H9 (cell line): Measurements from ENCODE around the gene USE1. TPM values are rescaled to one million over a fixed set of nuclear protein-coding genes. Genes with fewer than 3 reads are reported as not detected.

Experiments used
- DNase-seq: peaks from one replicate; pipeline ENCODE4 v3.0.0-alpha.2; 2017
- H2AFZ ChIP-seq: one replicate; pipeline ENCODE4 v1.6.1; 2013; ENCODE audit warnings: mild to moderate bottlenecking, low read length, control low read depth, moderate library complexity
- H2AK5ac ChIP-seq: 2 replicates; pipeline ENCODE4 v1.6.1; 2013; ENCODE audit warnings: low read length, control low read depth, mixed read lengths; ENCODE audit not compliant: insufficient read length
- H2BK120ac ChIP-seq: one replicate; pipeline ENCODE4 v1.6.1; 2013; ENCODE audit warnings: low read depth, mild to moderate bottlenecking, low read length, control low read depth, inconsistent platforms; ENCODE audit not compliant: poor library complexity, severe bottlenecking
- H2BK12ac ChIP-seq: 2 replicates; pipeline ENCODE4 v1.6.1; 2013; ENCODE audit warnings: low read length, control low read depth, mixed read lengths, low read depth; ENCODE audit not compliant: insufficient read length
- H2BK15ac ChIP-seq: 2 replicates; pipeline ENCODE4 v1.6.1; 2013; ENCODE audit warnings: low read depth, low read length, control low read depth
- H2BK20ac ChIP-seq: one replicate; pipeline ENCODE4 v1.6.1; 2013; ENCODE audit warnings: low read depth, mild to moderate bottlenecking, low read length, control low read depth, inconsistent platforms; ENCODE audit not compliant: poor library complexity, severe bottlenecking
- H2BK5ac ChIP-seq: 2 replicates; pipeline ENCODE4 v1.6.1; 2013; ENCODE audit warnings: low read length, control low read depth, mixed read lengths; ENCODE audit not compliant: insufficient read length
- H3K14ac ChIP-seq: 2 replicates; pipeline ENCODE4 v1.6.1; 2013; ENCODE audit warnings: low read length, control low read depth; ENCODE audit not compliant: insufficient read depth
- H3K18ac ChIP-seq: 2 replicates; pipeline ENCODE4 v1.6.1; 2013; ENCODE audit warnings: low read depth, mild to moderate bottlenecking, mixed read lengths, low read length, control low read depth; ENCODE audit not compliant: insufficient read length
- H3K23ac ChIP-seq: 2 replicates; pipeline ENCODE4 v1.6.1; 2013; ENCODE audit warnings: low read length, control low read depth, mixed read lengths, low read depth; ENCODE audit not compliant: insufficient read length
- H3K23me2 ChIP-seq: 2 replicates; pipeline ENCODE4 v1.6.1; 2013; ENCODE audit warnings: low read depth, mild to moderate bottlenecking, mixed read lengths, low read length, control low read depth; ENCODE audit not compliant: insufficient read length, poor library complexity, severe bottlenecking
- H3K27ac ChIP-seq: 2 replicates; pipeline ENCODE4 v1.5.1; 2013; ENCODE audit warnings: low read length, control low read depth, mixed read lengths, low read depth; ENCODE audit not compliant: insufficient read length
- H3K27me3 ChIP-seq: 2 replicates; pipeline ENCODE4 v1.6.1; 2013; ENCODE audit warnings: low read length, control low read depth, inconsistent platforms; ENCODE audit not compliant: insufficient read depth
- H3K4ac ChIP-seq: 2 replicates; pipeline ENCODE4 v1.6.1; 2013; ENCODE audit warnings: low read depth, mild to moderate bottlenecking, control low read depth, inconsistent platforms, low read length, moderate library complexity
- H3K4me1 ChIP-seq: 2 replicates; pipeline ENCODE4 v1.6.1; 2013; ENCODE audit warnings: low read length, control low read depth, inconsistent platforms; ENCODE audit not compliant: insufficient read depth
- H3K4me2 ChIP-seq: 2 replicates; pipeline ENCODE4 v1.6.1; 2013; ENCODE audit warnings: low read length, control low read depth, mixed read lengths; ENCODE audit not compliant: insufficient read length, insufficient read depth
- H3K56ac ChIP-seq: 2 replicates; pipeline ENCODE4 v1.6.1; 2013; ENCODE audit warnings: low read depth, mild to moderate bottlenecking, mixed read lengths, low read length, control low read depth; ENCODE audit not compliant: insufficient read length
- H3K79me1 ChIP-seq: 2 replicates; pipeline ENCODE4 v1.6.1; 2013; ENCODE audit warnings: low read depth, mild to moderate bottlenecking, moderate library complexity, low read length, control low read depth, inconsistent platforms; ENCODE audit not compliant: insufficient read depth, poor library complexity, severe bottlenecking
- H3K79me2 ChIP-seq: 2 replicates; pipeline ENCODE4 v1.6.1; 2013; ENCODE audit warnings: low read length, control low read depth, inconsistent platforms; ENCODE audit not compliant: insufficient read depth
- H3K9ac ChIP-seq: 2 replicates; pipeline ENCODE4 v1.6.1; 2013; ENCODE audit warnings: low read length, control low read depth, mixed read lengths; ENCODE audit not compliant: insufficient read length; ENCODE audit errors: extremely low read depth
- H3K9me3 ChIP-seq: one replicate; pipeline ENCODE4 v1.6.1; 2013; ENCODE audit warnings: low read depth, low read length, inconsistent platforms; ENCODE audit not compliant: control insufficient read depth
- H3T11ph ChIP-seq: one replicate; pipeline ENCODE4 v1.6.1; 2013; ENCODE audit warnings: mild to moderate bottlenecking, low read length, control low read depth, inconsistent platforms
- H4K20me1 ChIP-seq: one replicate; pipeline ENCODE4 v1.6.1; 2013; ENCODE audit not compliant: control insufficient read depth, insufficient read length, insufficient read depth
- H4K5ac ChIP-seq: 2 replicates; pipeline ENCODE4 v1.6.1; 2013; ENCODE audit warnings: low read depth, mild to moderate bottlenecking, mixed read lengths, low read length, control low read depth; ENCODE audit not compliant: insufficient read length
- H4K8ac ChIP-seq: replicated peaks from 2 replicates; pipeline ENCODE4 v1.6.1; 2013; ENCODE audit warnings: low read length, control low read depth, mixed read lengths, low read depth; ENCODE audit not compliant: insufficient read length
- H4K91ac ChIP-seq: 2 replicates; pipeline ENCODE4 v1.6.1; 2013; ENCODE audit warnings: low read depth, mild to moderate bottlenecking, moderate library complexity, mixed read lengths, low read length, control low read depth; ENCODE audit not compliant: insufficient read length
- H3K27ac Mint-ChIP-seq, 3 experiments: 2 replicates in 2 of 3; 3 replicates in 1 of 3; pipeline ENCODE4 v1.8.0; 2020 to 2021; ENCODE audit warnings: mixed read lengths in 3 of 3, mild to moderate bottlenecking in 1 of 3, moderate library complexity in 1 of 3
- H3K27me3 Mint-ChIP-seq: 2 replicates; pipeline ENCODE4 v1.8.0; 2021; ENCODE audit warnings: low read depth, mild to moderate bottlenecking, moderate library complexity, mixed read lengths
- H3K36me3 Mint-ChIP-seq, 3 experiments: 2 replicates in 2 of 3; 3 replicates in 1 of 3; pipeline ENCODE4 v1.8.0; 2020 to 2021; ENCODE audit warnings: low read depth in 3 of 3, mixed read lengths in 3 of 3; ENCODE audit not compliant: insufficient read depth in 1 of 3
- H3K4me1 Mint-ChIP-seq, 2 experiments: 2 replicates each; pipeline ENCODE4 v1.8.0; 2020; ENCODE audit warnings: mixed read lengths in 2 of 2
- H3K4me3 Mint-ChIP-seq, 2 experiments: 2 replicates in 1 of 2; 3 replicates in 1 of 2; pipeline ENCODE4 v1.8.0; 2020 to 2021; ENCODE audit warnings: mild to moderate bottlenecking in 2 of 2, mixed read lengths in 2 of 2, moderate library complexity in 1 of 2
- H3K9me3 Mint-ChIP-seq, 2 experiments: 2 replicates in 1 of 2; 3 replicates in 1 of 2; pipeline ENCODE4 v1.8.0; 2020; ENCODE audit warnings: mild to moderate bottlenecking in 2 of 2, mixed read lengths in 2 of 2, moderate library complexity in 1 of 2
- WGBS: extraction: QIAGEN DNeasy Blood & Tissue Kit; methylation state at CpG from one replicate; pipeline ENCODE4 v1.1.7; 2013; ENCODE audit warnings: missing lambda C conversion rate, low lambda C conversion rate, mixed read lengths; ENCODE audit not compliant: insufficient read length; ENCODE audit errors: extremely low coverage; 5-methylcytosine and 5-hydroxymethylcytosine counted together
- total RNA-seq: library from RNA; stranded (reverse); gene quantifications from 2 replicates; pipeline ENCODE4 v1.2.1, GENCODE V29; 2021
- TF ChIP-seq, protein P1 (sequence below): fragments of 200-600 bp; sonication (generic); conservative IDR thresholded peaks from 3 replicates; pipeline ENCODE4 v1.8.0; 2021; ENCODE audit warnings: antibody characterized with exemption, mild to moderate bottlenecking

USE1 gene
- total RNA-seq, 1 experiment from 2014 or later, result 16.2 TPM

DNA sequence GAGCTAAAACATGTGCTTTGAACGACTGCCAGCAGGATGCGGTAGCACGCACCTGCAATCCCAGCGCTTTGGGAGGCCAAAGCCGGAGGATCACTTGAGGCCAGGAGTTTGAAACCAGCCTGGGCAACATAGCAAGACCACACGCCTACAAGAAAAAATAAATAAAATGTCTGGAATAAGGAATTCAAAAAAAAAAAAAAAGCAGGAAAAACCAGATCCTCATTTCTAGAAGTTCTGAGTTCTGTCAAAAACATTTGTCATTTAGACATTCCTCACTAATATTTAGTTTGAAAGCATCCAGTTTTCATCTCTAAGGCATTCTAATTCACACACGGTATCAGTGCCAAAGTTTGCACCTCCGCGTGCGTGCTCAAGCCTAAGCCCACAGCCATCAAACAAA lies 36.9 kb upstream of the USE1 start:
- Histone ChIP-seq H2BK120ac (no peak overlapping the region), H2AFZ (no peak overlapping the region), H2BK20ac (no peak overlapping the region), H3K27me3 (no peaks in the 10 kb centered on the region), H4K8ac (no peak overlapping the region), H2AK5ac (no peak overlapping the region), H3K14ac (no peak overlapping the region), H4K91ac (no peak overlapping the region), H2BK5ac (no peak overlapping the region), H3K18ac (no peak overlapping the region), H3K27ac (no peak overlapping the region), H3K23ac (no peak overlapping the region), H3K4me2 (no peak overlapping the region), H3K79me2 (no peaks in the 10 kb centered on the region), H3K23me2 (peaks cover 3% of the 10 kb centered on the region), H4K20me1 (no peaks in the 10 kb centered on the region), H3K4ac (no peak overlapping the region), H2BK12ac (no peak overlapping the region), H3K79me1 (no peaks in the 10 kb centered on the region), H3T11ph (no peak overlapping the region), H4K5ac (no peak overlapping the region), H3K9me3 (no peaks in the 10 kb centered on the region), H3K9ac (no peak overlapping the region), H3K56ac (no peak overlapping the region), H3K4me1 (no peaks in the 10 kb centered on the region), H2BK15ac (no peak overlapping the region)
- no CpG with 5 or more reads among the region's 10 CpGs for WGBS
- H3K27ac Mint-ChIP-seq, result peak overlapping the region in 1 of 3 experiments; percentile 48; a peak in 1 of 7 replicates
- peaks cover 10 to 46% (median 10%) of the 10 kb centered on the region in 3 experiments; a peak in 6 of 7 replicates for H3K36me3 Mint-ChIP-seq
- H3K9me3 Mint-ChIP-seq, result no peaks in the 10 kb centered on the region
- no peaks in the 10 kb centered on the region for H3K27me3 Mint-ChIP-seq
- no peak overlapping the region for H3K4me3 Mint-ChIP-seq
- no peak for DNase-seq
- H3K4me1 Mint-ChIP-seq, result peaks cover 12 to 14% of the 10 kb centered on the region in 2 experiments
- TF ChIP-seq, protein P1, sequence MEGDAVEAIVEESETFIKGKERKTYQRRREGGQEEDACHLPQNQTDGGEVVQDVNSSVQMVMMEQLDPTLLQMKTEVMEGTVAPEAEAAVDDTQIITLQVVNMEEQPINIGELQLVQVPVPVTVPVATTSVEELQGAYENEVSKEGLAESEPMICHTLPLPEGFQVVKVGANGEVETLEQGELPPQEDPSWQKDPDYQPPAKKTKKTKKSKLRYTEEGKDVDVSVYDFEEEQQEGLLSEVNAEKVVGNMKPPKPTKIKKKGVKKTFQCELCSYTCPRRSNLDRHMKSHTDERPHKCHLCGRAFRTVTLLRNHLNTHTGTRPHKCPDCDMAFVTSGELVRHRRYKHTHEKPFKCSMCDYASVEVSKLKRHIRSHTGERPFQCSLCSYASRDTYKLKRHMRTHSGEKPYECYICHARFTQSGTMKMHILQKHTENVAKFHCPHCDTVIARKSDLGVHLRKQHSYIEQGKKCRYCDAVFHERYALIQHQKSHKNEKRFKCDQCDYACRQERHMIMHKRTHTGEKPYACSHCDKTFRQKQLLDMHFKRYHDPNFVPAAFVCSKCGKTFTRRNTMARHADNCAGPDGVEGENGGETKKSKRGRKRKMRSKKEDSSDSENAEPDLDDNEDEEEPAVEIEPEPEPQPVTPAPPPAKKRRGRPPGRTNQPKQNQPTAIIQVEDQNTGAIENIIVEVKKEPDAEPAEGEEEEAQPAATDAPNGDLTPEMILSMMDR, result peak; percentile 17; the same call in 1 of the 3 replicates
